Tibial nerve (tissue), 4 donors: Measurements from ENCODE around the gene HS1BP3.

ENCODE experiments used
- EP300 ChIP-seq, 2 donors: sonication (generic); formaldehyde crosslinking; IDR thresholded peaks; one replicate each; pipeline ENCODE4 v1.6.1; 2017; ENCODE audit warnings: antibody characterized with exemption in 2 of 2, mild to moderate bottlenecking in 1 of 2
- POLR2A ChIP-seq, 2 donors: fragments of 450-650 bp; IDR thresholded peaks; one replicate each; pipeline ENCODE4 v1.6.1; 2017; ENCODE audit warnings: antibody characterized with exemption in 2 of 2, mild to moderate bottlenecking in 2 of 2, moderate library complexity in 2 of 2
- TF ChIP-seq, protein P1 (sequence below), 5 experiments: fragments of 200-600 bp in 3 of 5; fragments of 450-650 bp in 2 of 5; sonication (generic) in 3 of 5; IDR thresholded peaks; one replicate each; pipeline ENCODE4 v1.5.1; 2016 to 2019; ENCODE audit warnings: antibody characterized with exemption in 5 of 5, mild to moderate bottlenecking in 3 of 5, moderate library complexity in 2 of 5

DNA sequence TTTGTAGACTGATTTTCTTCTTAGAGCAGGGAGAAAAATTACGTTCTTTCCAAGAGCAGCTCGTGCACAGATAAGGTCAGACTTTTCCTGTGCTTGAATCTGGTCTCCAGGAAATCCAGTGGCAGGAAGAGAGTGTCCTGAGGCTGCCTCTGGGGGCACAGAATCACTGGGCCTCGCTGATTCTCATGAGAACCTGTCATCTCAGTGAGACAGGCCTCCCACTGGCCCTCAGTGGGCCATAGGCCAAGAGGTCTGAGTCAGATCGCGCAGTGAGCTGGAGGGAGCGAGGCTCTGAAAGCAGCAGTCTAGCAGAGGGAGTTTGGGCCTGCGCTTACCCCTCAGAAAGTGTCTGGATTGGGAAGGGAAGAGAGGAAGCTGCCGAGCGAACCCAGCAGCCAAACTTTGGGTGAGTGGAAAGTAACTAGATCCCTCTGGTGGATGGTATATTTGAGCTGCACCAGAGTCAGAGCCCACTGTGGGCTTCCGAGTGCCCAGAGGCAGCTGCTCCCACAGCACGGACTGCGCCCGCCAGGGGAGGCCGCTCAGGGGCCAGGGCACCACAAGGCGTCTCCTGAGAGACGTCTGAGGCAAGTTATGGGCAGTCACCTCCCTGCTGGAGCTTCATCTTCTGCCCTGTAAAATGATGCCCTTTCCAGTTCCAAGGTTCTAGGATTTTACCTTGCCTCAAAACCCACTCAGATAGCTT is 24.2 kb upstream of the HS1BP3 start:
- TF ChIP-seq, protein P1, sequence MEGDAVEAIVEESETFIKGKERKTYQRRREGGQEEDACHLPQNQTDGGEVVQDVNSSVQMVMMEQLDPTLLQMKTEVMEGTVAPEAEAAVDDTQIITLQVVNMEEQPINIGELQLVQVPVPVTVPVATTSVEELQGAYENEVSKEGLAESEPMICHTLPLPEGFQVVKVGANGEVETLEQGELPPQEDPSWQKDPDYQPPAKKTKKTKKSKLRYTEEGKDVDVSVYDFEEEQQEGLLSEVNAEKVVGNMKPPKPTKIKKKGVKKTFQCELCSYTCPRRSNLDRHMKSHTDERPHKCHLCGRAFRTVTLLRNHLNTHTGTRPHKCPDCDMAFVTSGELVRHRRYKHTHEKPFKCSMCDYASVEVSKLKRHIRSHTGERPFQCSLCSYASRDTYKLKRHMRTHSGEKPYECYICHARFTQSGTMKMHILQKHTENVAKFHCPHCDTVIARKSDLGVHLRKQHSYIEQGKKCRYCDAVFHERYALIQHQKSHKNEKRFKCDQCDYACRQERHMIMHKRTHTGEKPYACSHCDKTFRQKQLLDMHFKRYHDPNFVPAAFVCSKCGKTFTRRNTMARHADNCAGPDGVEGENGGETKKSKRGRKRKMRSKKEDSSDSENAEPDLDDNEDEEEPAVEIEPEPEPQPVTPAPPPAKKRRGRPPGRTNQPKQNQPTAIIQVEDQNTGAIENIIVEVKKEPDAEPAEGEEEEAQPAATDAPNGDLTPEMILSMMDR (IDR thresholded peaks at IDR 0.05), result no peak
- TF ChIP-seq EP300 (IDR thresholded peaks at IDR 0.05) (no peak), POLR2A (IDR thresholded peaks at IDR 0.05) (no peak)
